ENCODE data around the gene AMH.

Gene AMH

GRCh38 chr19:2260341-2260805 lies 11.2 kb downstream of the AMH start (continued):
- no peak for TF ChIP-seq REPIN1 (tag by site-specific recombination; IDR thresholded peaks at IDR 0.05; ENCODE audit: low read depth)
- TF ChIP-seq HOXC10 (CRISPR knock-in tag; IDR thresholded peaks at IDR 0.05), result no peak
- peak; percentile 15; the same call in 1 of the 2 replicates for TF ChIP-seq ZNF580 (tag by site-specific recombination; IDR thresholded peaks at IDR 0.05)
- TF ChIP-seq ZFP3 (tag by site-specific recombination; IDR thresholded peaks at IDR 0.05; ENCODE audit: low read depth), result no peak
- no peak for TF ChIP-seq ZNF585B (tag by site-specific recombination; IDR thresholded peaks at IDR 0.05)
- no peak for TF ChIP-seq ZNF391 (tag by site-specific recombination; IDR thresholded peaks at IDR 0.05; ENCODE audit: borderline replicate concordance, low read depth)
- TF ChIP-seq GLIS2 (tag by site-specific recombination; IDR thresholded peaks at IDR 0.05), result no peak
- TF ChIP-seq, protein P1, sequence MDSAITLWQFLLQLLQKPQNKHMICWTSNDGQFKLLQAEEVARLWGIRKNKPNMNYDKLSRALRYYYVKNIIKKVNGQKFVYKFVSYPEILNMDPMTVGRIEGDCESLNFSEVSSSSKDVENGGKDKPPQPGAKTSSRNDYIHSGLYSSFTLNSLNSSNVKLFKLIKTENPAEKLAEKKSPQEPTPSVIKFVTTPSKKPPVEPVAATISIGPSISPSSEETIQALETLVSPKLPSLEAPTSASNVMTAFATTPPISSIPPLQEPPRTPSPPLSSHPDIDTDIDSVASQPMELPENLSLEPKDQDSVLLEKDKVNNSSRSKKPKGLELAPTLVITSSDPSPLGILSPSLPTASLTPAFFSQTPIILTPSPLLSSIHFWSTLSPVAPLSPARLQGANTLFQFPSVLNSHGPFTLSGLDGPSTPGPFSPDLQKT (IDR thresholded peaks at IDR 0.05; ENCODE audit: borderline replicate concordance, low read depth, low read length), result no peak
- TF ChIP-seq ZNF404 (tag by site-specific recombination; IDR thresholded peaks at IDR 0.05), result no peak
- TF ChIP-seq ZNF600 (tag by site-specific recombination; IDR thresholded peaks at IDR 0.05), result no peak
- TF ChIP-seq PATZ1 (tag by site-specific recombination; IDR thresholded peaks at IDR 0.05), result 0 out of 2 replicates have a peak, but pooled peaks have one; percentile 21
- no peak for TF ChIP-seq ZNF140 (tag by site-specific recombination; IDR thresholded peaks at IDR 0.05)
- TF ChIP-seq MEIS1 (CRISPR knock-in tag; IDR thresholded peaks at IDR 0.05; ENCODE audit: borderline replicate concordance), result no peak
- no peak for TF ChIP-seq ZNF518A (tag by site-specific recombination; conservative IDR thresholded peaks at IDR 0.05; ENCODE audit: low read depth)
- no peak for TF ChIP-seq ZNF184 (tag by site-specific recombination; IDR thresholded peaks at IDR 0.05)
- TF ChIP-seq SETDB1 (IDR thresholded peaks at IDR 0.05; ENCODE audit: insufficient read length, low read length), result no peak
- no peak for TF ChIP-seq ZNF211 (tag by site-specific recombination; IDR thresholded peaks at IDR 0.05; ENCODE audit: low read depth)
- no peak for TF ChIP-seq ZNF830 (tag by site-specific recombination; IDR thresholded peaks at IDR 0.05; ENCODE audit: low read depth)
- TF ChIP-seq ZNF837 (tag by site-specific recombination; IDR thresholded peaks at IDR 0.05), result no peak
- TF ChIP-seq ZNF629 (tag by site-specific recombination; IDR thresholded peaks at IDR 0.05), result peak; percentile 91
- peak; percentile 88 for TF ChIP-seq KLF9 (tag by site-specific recombination; IDR thresholded peaks at IDR 0.05; ENCODE audit: low read depth)
- no peak for TF ChIP-seq ZNF623 (tag by site-specific recombination; IDR thresholded peaks at IDR 0.05)
- TF ChIP-seq ZNF776 (tag by site-specific recombination; IDR thresholded peaks at IDR 0.05; ENCODE audit: borderline replicate concordance), result no peak
- no peak for TF ChIP-seq ZNF175 (tag by site-specific recombination; IDR thresholded peaks at IDR 0.05)
- no peak for TF ChIP-seq HOXD13 (CRISPR knock-in tag; IDR thresholded peaks at IDR 0.05; ENCODE audit: borderline replicate concordance)
- TF ChIP-seq AEBP2 (tag by site-specific recombination; IDR thresholded peaks at IDR 0.05; ENCODE audit: borderline replicate concordance), result no peak
- no peak for TF ChIP-seq ZNF114 (tag by site-specific recombination; IDR thresholded peaks at IDR 0.05)
- TF ChIP-seq OSR2 (tag by site-specific recombination; IDR thresholded peaks at IDR 0.05), result peak; percentile 47
- TF ChIP-seq INSM2 (tag by site-specific recombination; IDR thresholded peaks at IDR 0.05), result peak; percentile 93
- no peak for TF ChIP-seq ZNF2 (tag by site-specific recombination; IDR thresholded peaks at IDR 0.05)
- TF ChIP-seq ZNF677 (tag by site-specific recombination; IDR thresholded peaks at IDR 0.05), result no peak

Measured in HEK293 (cell line).